ENCODE results near the gene CACNA2D4.

Gene CACNA2D4

GRCh38 chr12:1776170-1776921 is 142.1 kb downstream of the CACNA2D4 start:
- DNase-seq (ENCODE audit: insufficient read length, low spot score) (no peak), FAIRE-seq (peak; percentile 67)
- TF ChIP-seq POLR2A (IDR thresholded peaks at IDR 0.05; ENCODE audit: low read depth, low read length) (no peak), POLR2AphosphoS5 (IDR thresholded peaks at IDR 0.05; ENCODE audit: low read depth, low read length) (no peak), TAF1 (IDR thresholded peaks at IDR 0.05; ENCODE audit: low read depth, low read length) (no peak), POU2F2 (IDR thresholded peaks at IDR 0.05; ENCODE audit: low read depth, low read length) (no peak), SPI1 (IDR thresholded peaks at IDR 0.05; ENCODE audit: low read depth, low read length) (no peak), PAX5 (IDR thresholded peaks at IDR 0.05; ENCODE audit: insufficient read depth, low read length, severe bottlenecking) (no peak)

- TF ChIP-seq TAF1 (IDR thresholded peaks at IDR 0.05; ENCODE audit: low read depth, low read length) (no peak), POU2F2 (IDR thresholded peaks at IDR 0.05; ENCODE audit: low read depth, low read length) (no peak), SPI1 (IDR thresholded peaks at IDR 0.05; ENCODE audit: low read depth, low read length) (no peak), POLR2A (IDR thresholded peaks at IDR 0.05; ENCODE audit: low read depth, low read length) (no peak), POLR2AphosphoS5 (IDR thresholded peaks at IDR 0.05; ENCODE audit: low read depth, low read length) (no peak), PAX5 (IDR thresholded peaks at IDR 0.05; ENCODE audit: insufficient read depth, low read length, severe bottlenecking) (no peak)
- DNase-seq (ENCODE audit: insufficient read length, low spot score) (no peak), FAIRE-seq (peak; percentile 58)
Observed at GRCh38 chr12:1773937-1774655, 144.4 kb downstream of the CACNA2D4 start.

- TF ChIP-seq POU2F2 (IDR thresholded peaks at IDR 0.05; ENCODE audit: low read depth, low read length) (no peak), PAX5 (IDR thresholded peaks at IDR 0.05; ENCODE audit: insufficient read depth, low read length, severe bottlenecking) (no peak), SPI1 (IDR thresholded peaks at IDR 0.05; ENCODE audit: low read depth, low read length) (no peak), POLR2A (IDR thresholded peaks at IDR 0.05; ENCODE audit: low read depth, low read length) (no peak), TAF1 (IDR thresholded peaks at IDR 0.05; ENCODE audit: low read depth, low read length) (no peak), POLR2AphosphoS5 (IDR thresholded peaks at IDR 0.05; ENCODE audit: low read depth, low read length) (no peak)
- peak; percentile 58 for FAIRE-seq
Observed at GRCh38 chr12:1769809-1770494, 148.5 kb downstream of the CACNA2D4 start.

GRCh38 chr12:1768615-1769014 is 149.8 kb downstream of the CACNA2D4 start:
- no peak for FAIRE-seq

More at GRCh38 chr12:1769809-1770494, 148.5 kb downstream of the CACNA2D4 start:
- DNase-seq (ENCODE audit: insufficient read length, low spot score) = no peak

GRCh38 chr12:1767407-1768090 is 150.9 kb downstream of the CACNA2D4 start:
- no peak for TF ChIP-seq TAF1 (IDR thresholded peaks at IDR 0.05; ENCODE audit: low read depth, low read length)
- TF ChIP-seq SPI1 (IDR thresholded peaks at IDR 0.05; ENCODE audit: low read depth, low read length) = no peak
- TF ChIP-seq POLR2A (IDR thresholded peaks at IDR 0.05; ENCODE audit: low read depth, low read length) = no peak
- no peak for TF ChIP-seq PAX5 (IDR thresholded peaks at IDR 0.05; ENCODE audit: insufficient read depth, low read length, severe bottlenecking)
- no peak for TF ChIP-seq POU2F2 (IDR thresholded peaks at IDR 0.05; ENCODE audit: low read depth, low read length)
- TF ChIP-seq POLR2AphosphoS5 (IDR thresholded peaks at IDR 0.05; ENCODE audit: low read depth, low read length) = no peak
- FAIRE-seq (no peak), DNase-seq (ENCODE audit: insufficient read length, low spot score) (no peak)

More at GRCh38 chr12:1768615-1769014, 149.8 kb downstream of the CACNA2D4 start:
- no peak for TF ChIP-seq POLR2AphosphoS5 (IDR thresholded peaks at IDR 0.05; ENCODE audit: low read depth, low read length)
- TF ChIP-seq POU2F2 (IDR thresholded peaks at IDR 0.05; ENCODE audit: low read depth, low read length) = no peak
- TF ChIP-seq POLR2A (IDR thresholded peaks at IDR 0.05; ENCODE audit: low read depth, low read length) = no peak
- TF ChIP-seq TAF1 (IDR thresholded peaks at IDR 0.05; ENCODE audit: low read depth, low read length) = no peak
- no peak for TF ChIP-seq PAX5 (IDR thresholded peaks at IDR 0.05; ENCODE audit: insufficient read depth, low read length, severe bottlenecking)
- TF ChIP-seq SPI1 (IDR thresholded peaks at IDR 0.05; ENCODE audit: low read depth, low read length) = no peak
- no peak for DNase-seq (ENCODE audit: insufficient read length, low spot score)

GRCh38 chr12:1766110-1766509 is 152.3 kb downstream of the CACNA2D4 start:
- TF ChIP-seq SPI1 (IDR thresholded peaks at IDR 0.05; ENCODE audit: low read depth, low read length) = no peak
- TF ChIP-seq POU2F2 (IDR thresholded peaks at IDR 0.05; ENCODE audit: low read depth, low read length) = no peak
- TF ChIP-seq POLR2AphosphoS5 (IDR thresholded peaks at IDR 0.05; ENCODE audit: low read depth, low read length) = no peak
- no peak for TF ChIP-seq TAF1 (IDR thresholded peaks at IDR 0.05; ENCODE audit: low read depth, low read length)
- no peak for TF ChIP-seq POLR2A (IDR thresholded peaks at IDR 0.05; ENCODE audit: low read depth, low read length)
- peak; percentile 57 for FAIRE-seq
- DNase-seq (ENCODE audit: insufficient read length, low spot score) = no peak

- FAIRE-seq (no peak), DNase-seq (ENCODE audit: insufficient read length, low spot score) (no peak)
- no peak for TF ChIP-seq SPI1 (IDR thresholded peaks at IDR 0.05; ENCODE audit: low read depth, low read length)
- no peak for TF ChIP-seq PAX5 (IDR thresholded peaks at IDR 0.05; ENCODE audit: insufficient read depth, low read length, severe bottlenecking)
- TF ChIP-seq POLR2AphosphoS5 (IDR thresholded peaks at IDR 0.05; ENCODE audit: low read depth, low read length) = no peak
- TF ChIP-seq POU2F2 (IDR thresholded peaks at IDR 0.05; ENCODE audit: low read depth, low read length) = no peak
- TF ChIP-seq POLR2A (IDR thresholded peaks at IDR 0.05; ENCODE audit: low read depth, low read length) = no peak
- no peak for TF ChIP-seq TAF1 (IDR thresholded peaks at IDR 0.05; ENCODE audit: low read depth, low read length)
Observed at GRCh38 chr12:1763153-1763552, 155.3 kb downstream of the CACNA2D4 start.

- DNase-seq (ENCODE audit: insufficient read length, low spot score) (no peak), FAIRE-seq (no peak)
- TF ChIP-seq SPI1 (IDR thresholded peaks at IDR 0.05; ENCODE audit: low read depth, low read length) = no peak
- TF ChIP-seq POU2F2 (IDR thresholded peaks at IDR 0.05; ENCODE audit: low read depth, low read length) = no peak
- TF ChIP-seq TAF1 (IDR thresholded peaks at IDR 0.05; ENCODE audit: low read depth, low read length) = no peak
- no peak for TF ChIP-seq POLR2AphosphoS5 (IDR thresholded peaks at IDR 0.05; ENCODE audit: low read depth, low read length)
- no peak for TF ChIP-seq POLR2A (IDR thresholded peaks at IDR 0.05; ENCODE audit: low read depth, low read length)
- TF ChIP-seq PAX5 (IDR thresholded peaks at IDR 0.05; ENCODE audit: insufficient read depth, low read length, severe bottlenecking) = no peak
Observed at GRCh38 chr12:1761857-1762256, 156.6 kb downstream of the CACNA2D4 start.

Measured in GM12891 (cell line).